HG03442 (cell line): ENCODE measurements around the gene ELK3.

Experiments
- ATAC-seq: cut with Tn5 transposase; IDR thresholded peaks from one replicate; pipeline ENCODE4 v1.9.1; 2021; ENCODE audit warnings: mild to moderate bottlenecking, moderate library complexity; ENCODE audit not compliant: unreplicated experiment

The ELK3 gene

DNA sequence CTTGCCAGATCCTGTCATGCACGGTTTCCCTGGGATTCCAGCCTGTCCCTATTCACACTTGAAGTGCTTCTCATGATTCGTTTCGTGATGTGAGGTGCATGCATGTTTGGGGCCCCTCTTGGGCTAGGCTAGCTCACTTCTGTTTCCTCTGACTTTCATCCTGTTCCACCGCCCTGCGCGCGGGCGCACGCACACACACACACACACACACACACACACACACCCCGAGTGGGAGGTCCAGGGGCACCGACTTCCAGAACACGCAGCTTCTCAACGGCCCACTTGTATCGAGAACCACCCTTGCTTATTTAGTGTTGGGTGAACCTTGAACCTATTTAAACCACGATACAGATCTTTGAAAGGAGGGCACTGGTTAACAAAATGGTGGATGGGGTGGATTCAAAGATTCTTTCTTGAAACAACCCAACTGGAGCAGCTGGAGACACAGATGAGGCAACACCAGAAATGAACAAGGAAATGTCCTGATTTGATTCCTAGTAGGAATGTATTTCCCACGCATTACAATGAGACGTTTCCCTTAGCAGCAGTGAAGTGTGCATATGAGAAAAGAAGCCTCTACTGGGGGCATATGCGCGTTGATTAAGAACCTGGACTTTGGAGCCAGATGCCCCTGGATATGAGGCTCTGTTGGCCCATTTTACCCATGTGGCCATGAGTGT is 16.3 kb downstream of the ELK3 start:
- no peak for ATAC-seq

DNA sequence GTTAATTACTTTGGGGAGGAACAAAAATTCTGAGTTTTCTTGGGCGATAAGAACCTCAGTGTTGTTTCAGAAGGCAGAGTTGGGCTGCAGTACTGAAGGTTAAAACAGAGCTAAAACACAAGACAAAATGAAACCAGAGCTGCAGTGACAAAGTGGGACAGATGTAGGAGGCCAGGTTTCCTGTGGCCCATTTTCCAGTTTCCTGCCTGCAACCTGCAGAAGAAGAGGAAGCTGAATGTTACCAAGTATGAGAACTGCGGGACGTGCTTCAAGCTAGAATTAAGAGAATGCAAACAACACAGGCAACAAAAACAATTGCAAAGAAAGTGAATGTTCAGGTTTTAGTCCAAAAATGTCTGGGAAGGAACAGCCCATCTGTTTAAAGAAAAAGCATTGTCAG is 17.8 kb downstream of the ELK3 start:
- no peak for ATAC-seq

DNA sequence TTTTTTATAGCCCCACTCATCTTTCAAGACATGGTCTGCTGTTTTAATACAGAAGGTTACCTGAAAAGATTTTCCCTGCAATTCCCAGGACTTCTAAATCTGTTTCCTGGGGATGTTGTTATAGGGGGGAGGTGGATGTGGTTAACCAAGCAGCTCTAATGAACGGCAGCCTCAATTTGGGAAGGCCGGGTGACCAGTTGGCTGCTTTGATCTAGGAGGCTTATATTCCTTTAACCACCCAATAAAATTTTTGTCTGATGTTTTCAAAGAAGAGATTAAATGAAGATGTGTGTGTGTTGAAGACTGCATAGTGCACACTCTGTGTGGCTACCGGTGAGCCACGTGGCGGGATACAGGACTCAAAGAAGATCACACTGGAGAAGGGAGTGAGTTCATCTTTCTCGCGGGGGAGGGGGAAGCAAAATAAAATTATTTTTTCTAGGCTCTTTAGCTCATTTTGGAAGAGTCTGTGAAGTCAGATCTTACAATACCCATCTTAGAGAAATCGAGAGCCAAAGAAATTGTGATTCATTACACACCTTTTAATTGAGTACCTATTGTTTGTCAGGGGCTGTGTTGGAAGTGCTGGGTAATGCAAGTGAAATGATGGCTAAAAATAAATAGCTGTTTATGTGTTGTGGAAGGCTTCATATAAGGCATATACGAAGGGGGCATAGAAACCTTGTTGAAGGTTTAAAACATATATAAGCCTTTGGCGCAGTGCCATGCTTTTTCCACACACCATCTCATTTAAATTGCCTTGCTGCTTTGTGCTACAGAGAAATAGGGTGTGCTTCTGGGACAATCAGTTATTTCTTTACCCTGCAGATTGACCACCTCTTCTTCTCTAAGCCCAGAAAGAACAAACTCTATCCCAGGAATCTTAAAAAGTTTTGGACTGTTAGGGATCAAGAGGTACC is 18.5 kb downstream of the ELK3 start:
- no peak for ATAC-seq

GRCh38 chr12:96213869-96214268 is 19.7 kb downstream of the ELK3 start:
- ATAC-seq, result no peak

DNA sequence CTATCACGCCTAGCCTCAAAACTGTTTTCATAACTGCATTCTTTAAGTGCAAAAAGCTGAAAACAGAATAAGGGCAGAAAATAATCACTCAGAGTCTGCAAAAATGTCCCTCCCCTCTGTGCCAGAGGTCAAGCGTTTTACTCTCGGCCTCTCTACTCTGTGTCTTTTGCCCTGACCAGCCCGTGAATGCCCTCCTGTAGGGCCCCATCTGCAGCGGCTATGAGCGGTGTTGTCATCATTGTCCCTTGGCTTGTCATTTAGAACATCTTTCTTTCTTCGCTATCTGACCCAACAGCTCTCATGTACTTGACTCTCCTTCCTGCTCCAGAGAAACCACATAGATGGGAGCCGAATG is 21.7 kb downstream of the ELK3 start:
- ATAC-seq, result no peak

- ATAC-seq, result no peak
These were observed 25.0 kb downstream of the ELK3 start for GRCh38 chr12:96218989-96219678.

DNA sequence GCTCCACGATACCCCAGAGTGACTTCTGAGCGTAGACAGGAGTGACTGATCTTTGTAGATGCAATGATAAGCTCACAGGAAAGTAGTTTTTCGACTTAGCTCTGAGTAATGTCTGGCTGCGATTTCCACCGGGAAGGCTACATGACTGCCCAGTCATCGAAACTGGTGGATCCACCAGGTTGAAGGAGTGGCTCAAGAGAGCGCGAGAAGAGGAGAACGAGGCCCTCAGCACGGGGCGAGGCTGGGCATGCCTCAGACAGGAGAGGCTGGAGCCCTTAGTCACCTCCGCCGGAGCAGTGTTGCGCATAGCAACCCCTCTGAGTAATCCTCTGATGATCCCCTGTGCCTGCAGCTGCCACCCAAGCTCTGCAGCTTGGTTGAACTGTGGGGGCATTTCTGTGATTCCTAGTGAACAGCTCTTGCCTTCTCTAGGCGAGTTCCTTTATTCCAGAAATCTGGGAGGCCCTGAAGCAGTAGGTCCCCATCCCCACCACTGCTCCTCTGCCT is 25.6 kb downstream of the ELK3 start:
- ATAC-seq, result no peak

GRCh38 chr12:96220902-96221301 is 26.7 kb downstream of the ELK3 start:
- ATAC-seq, result no peak

DNA sequence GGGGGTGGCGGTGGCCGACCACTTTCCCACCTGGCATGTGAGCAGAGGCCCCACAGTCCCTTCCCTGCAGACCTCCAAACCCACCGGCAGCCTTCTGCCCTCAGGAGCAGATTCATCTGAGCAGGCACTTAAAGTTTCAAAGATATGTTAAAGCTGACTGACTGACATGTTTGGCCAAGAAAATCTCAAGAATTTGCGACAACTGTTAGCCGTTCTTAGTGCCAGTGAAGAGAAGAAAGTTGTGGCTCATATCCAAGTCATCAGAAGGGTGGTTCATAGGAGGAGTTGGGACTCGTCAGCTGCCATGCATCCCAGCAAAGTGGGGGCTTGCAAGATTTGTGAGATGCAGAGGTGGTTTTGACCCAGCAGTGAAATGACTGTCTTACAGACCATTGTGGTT is 27.2 kb downstream of the ELK3 start:
- ATAC-seq, result no peak

DNA sequence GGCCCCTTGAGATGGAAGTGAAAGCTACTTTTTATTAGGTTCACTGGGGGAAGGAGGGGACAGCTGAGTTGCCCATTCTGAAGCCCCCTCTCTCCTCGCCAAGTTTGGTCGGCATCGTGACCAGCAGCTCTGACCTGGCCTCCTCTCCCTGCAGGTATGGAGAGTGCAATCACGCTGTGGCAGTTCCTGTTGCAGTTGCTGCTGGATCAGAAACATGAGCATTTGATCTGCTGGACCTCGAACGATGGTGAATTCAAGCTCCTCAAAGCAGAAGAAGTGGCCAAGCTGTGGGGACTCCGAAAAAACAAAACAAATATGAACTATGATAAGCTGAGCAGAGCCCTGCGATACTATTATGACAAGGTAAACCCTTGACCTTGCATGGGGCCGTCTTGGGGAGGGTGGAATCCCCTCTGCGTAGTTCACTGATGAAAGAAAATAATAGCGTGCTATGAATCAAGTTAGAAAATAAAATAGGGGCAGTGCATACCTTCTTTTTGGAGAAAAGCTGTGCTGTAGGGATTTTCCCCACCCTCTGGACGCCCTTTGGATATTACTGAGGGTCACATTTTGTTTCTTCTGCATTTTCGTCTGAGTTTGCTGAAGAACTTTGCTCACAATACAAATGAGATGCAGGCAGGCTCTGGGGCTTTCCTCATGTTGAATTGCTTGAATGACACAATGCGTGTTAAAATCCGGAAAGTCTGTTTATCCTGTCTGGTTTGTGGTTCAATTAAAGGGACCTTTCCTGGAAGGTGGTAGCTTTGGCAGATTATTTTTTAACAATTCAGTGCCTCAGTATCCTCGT is 29.4 kb downstream of the ELK3 start:
- ATAC-seq, result no peak

DNA sequence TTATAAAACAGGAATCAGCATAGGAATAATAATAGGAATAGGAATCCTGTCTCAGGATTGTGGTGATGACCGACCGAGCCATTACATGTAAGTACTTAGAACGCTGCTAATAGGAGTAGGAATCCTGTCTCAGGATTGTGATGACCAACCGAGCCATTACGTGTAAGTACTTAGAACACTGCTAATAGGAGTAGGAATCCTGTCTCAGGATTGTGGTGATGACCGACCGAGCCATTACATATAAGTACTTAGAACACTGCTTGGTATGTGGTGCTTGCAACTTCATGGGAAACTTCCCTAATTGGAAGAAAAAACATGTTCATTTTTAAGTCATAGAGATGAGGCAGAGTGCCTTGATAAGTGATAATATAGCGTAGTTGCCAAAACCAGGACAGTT is 30.0 kb downstream of the ELK3 start:
- ATAC-seq, result no peak

GRCh38 chr12:96225044-96225855 is 31.1 kb downstream of the ELK3 start:
- no peak for ATAC-seq

DNA sequence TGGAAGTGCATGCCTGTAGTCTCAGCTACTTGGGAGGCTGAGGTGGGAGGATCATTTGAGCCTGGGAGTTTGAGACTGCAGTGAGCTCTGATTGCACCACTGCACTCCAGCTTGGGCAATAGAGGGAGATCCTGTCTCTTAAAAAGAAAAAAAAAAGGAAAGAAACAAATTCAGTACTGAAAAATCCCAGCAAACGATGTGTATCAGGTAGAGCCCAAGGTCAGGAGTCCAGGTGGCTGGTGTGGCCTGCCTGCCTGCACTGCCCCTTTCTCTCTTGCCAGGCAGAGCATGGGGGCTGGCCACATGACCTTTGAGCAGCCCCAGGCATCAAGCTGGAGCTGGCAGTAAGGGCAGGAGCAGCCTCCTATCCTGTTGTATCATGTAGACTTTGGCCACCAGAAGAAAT is 31.8 kb downstream of the ELK3 start:
- no peak for ATAC-seq

DNA sequence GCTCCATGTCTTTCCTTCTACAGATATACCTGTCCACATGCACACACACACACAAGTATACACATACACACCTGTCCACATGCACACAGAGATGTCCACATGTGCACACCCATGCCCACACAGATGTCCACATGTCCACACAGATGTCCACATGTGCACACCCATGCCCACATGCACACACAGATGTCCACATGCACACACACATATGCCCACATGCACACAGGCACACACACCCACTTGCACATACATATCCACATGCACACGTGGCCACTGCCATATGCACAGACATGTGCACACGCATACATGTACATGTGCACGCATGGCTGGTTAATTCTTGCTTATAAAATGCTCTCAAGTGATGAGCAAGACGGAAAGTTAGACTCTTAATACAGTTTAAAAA is 32.2 kb downstream of the ELK3 start:
- ATAC-seq, result no peak

GRCh38 chr12:96226801-96227348 is 32.7 kb downstream of the ELK3 start:
- ATAC-seq, result no peak

DNA sequence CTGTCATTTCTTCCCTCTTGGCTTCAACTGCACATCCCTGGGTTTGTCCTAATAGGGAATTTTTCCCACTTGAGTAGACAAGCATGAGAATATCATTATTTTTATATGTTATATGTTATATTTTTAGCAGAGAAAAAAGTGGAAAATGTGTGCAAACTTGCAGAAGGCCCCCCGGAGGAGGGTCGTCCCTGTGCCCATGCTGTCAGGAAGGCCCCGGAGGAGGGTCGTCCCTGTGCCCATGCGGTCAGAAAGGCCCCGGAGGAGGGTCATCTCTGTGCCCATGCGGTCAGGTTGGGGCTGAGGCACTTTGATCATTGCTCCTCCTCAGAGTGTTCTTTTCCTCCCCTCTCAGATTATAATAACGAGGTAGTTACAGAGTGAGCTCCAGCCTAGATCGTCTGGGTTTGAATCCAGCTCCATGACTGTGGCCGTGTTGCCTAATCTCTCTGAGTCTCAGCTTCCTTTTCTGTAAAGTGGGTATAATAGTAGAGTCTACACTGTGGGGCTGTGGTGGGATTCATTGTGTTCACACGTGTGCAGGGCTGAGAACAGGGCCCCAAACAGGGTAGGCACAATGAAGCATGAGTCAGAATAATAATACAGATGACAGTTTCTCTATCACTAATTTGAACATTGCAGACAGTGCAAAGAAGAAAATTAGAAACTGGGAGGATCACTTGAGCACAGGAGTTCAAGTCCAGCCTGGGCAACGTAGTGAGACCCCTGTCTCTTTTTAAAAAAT is 33.4 kb downstream of the ELK3 start:
- ATAC-seq, result no peak

GRCh38 chr12:96228566-96229248 is 34.5 kb downstream of the ELK3 start:
- ATAC-seq, result no peak

DNA sequence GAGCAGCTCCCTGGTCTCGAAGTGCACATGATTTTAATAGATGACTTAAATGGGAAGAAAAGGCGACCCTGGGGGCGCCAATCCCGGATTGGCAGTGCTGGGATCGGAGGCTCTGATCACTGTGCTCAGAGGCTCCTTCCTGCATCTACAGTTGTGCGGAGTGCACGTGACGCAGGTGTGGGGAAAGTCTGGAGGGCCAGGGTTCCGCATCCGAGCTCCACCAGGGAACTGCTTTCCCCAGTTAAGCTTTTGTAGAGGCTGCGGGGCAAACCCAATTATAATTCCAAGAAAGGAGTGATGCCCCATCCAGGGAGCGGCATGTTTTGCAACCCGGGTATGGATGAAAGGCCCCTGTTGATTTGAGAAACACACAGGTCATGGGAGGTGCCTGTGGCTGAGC is 36.5 kb downstream of the ELK3 start:
- ATAC-seq, result no peak
